Endothelial cell of umbilical vein (primary cell): Measurements from ENCODE around the gene SLC25A24. TPM values are rescaled to one million over a fixed set of nuclear protein-coding genes. Genes with fewer than 3 reads are reported as not detected.
"Not testable (repeated sequence)": the region's sequence is repeated elsewhere in the genome, so short reads cannot be mapped to it uniquely, and the experiment has no call there.

Experiments used
- BruUV-seq: library from RNA; stranded (reverse); fragments of 400-500 nt; replicated peaks from 2 replicates; lab custom pipeline; 2021; lab: Mats Ljungman, UMichigan
- CTCF ChIA-PET: fragments of 300-600, 350-600 bp; sonication (Branson Sonifier 250); formaldehyde crosslinking; loops from one replicate; lab custom pipeline; 2021; ENCODE audit warnings: antibody characterized with exemption, inconsistent platforms; lab: Charles Lee
- POLR2A ChIA-PET: fragments of 300-600, 350-600 bp; sonication (Branson Sonifier 250); formaldehyde crosslinking; loops from one replicate; lab custom pipeline; 2021; ENCODE audit warnings: antibody characterized with exemption, inconsistent platforms; lab: Charles Lee
- DNase-seq: peaks from one replicate; pipeline ENCODE4 v3.0.0-alpha.2; 2011; ENCODE audit warnings: low read depth, low spot score
- FAIRE-seq: peaks from 2 replicates; lab custom pipeline; 2011; peaks lifted over from hg19 to GRCh38; lab: Jason Lieb, UNC
- H2AFZ ChIP-seq: 2 replicates; pipeline ENCODE4 v1.6.0; 2012; ENCODE audit warnings: low read depth, low read length, control low read depth, inconsistent platforms
- H3K27ac ChIP-seq: 2 replicates; pipeline ENCODE4 v1.5.1; 2011; ENCODE audit warnings: low read depth, mild to moderate bottlenecking, control low read depth, low read length, moderate library complexity; ENCODE audit not compliant: insufficient read depth
- H3K27me3 ChIP-seq, 2 experiments: 2 replicates each; pipeline versions ENCODE4 v1.6.0 to v1.6.1; 2011; ENCODE audit warnings: low read length in 2 of 2, mixed read lengths in 1 of 2; ENCODE audit not compliant: control insufficient read depth in 2 of 2, insufficient read depth in 2 of 2
- H3K36me3 ChIP-seq, 2 experiments: 2 replicates in 1 of 2; 3 replicates in 1 of 2; pipeline ENCODE4 v1.5.1; 2011; ENCODE audit warnings: low read length in 2 of 2, mild to moderate bottlenecking in 1 of 2, moderate library complexity in 1 of 2; ENCODE audit not compliant: control insufficient read depth in 2 of 2, insufficient read depth in 2 of 2; ENCODE audit errors: extremely low read depth in 1 of 2
- H3K4me1 ChIP-seq: 3 replicates; pipeline ENCODE4 v1.5.1; 2011; ENCODE audit warnings: mild to moderate bottlenecking, low read length; ENCODE audit not compliant: control insufficient read depth, insufficient read depth; ENCODE audit errors: extremely low read depth
- H3K4me2 ChIP-seq: 2 replicates; pipeline ENCODE4 v1.6.1; 2011; ENCODE audit warnings: low read length, control low read depth, mixed read lengths; ENCODE audit not compliant: insufficient read depth
- H3K4me3 ChIP-seq, 3 experiments: fragments of 200-600 bp in 1 of 3; sonication (generic), shearing (Covaris generic) in 1 of 3; replicated peaks in 1 of 3; 2 replicates each; pipeline ENCODE4 v1.5.1; 2011 to 2016; ENCODE audit warnings: control low read depth in 3 of 3, low read length in 3 of 3, mild to moderate bottlenecking in 2 of 3, inconsistent platforms in 1 of 3, low read depth in 1 of 3, moderate library complexity in 1 of 3; ENCODE audit not compliant: insufficient read depth in 1 of 3
- H3K79me2 ChIP-seq: 2 replicates; pipeline ENCODE4 v1.6.0; 2012; ENCODE audit warnings: low read length, inconsistent platforms; ENCODE audit not compliant: control insufficient read depth, insufficient read depth
- H3K9ac ChIP-seq: replicated peaks from 2 replicates; pipeline ENCODE3; 2011; ENCODE audit warnings: low read length, control low read depth; ENCODE audit not compliant: insufficient read depth; ENCODE audit errors: extremely low read depth
- H3K9me1 ChIP-seq: replicated peaks from 3 replicates; pipeline ENCODE4 v1.6.0; 2011; ENCODE audit warnings: mild to moderate bottlenecking, low read length; ENCODE audit not compliant: control insufficient read depth, insufficient read depth; ENCODE audit errors: extremely low read depth
- H3K9me3 ChIP-seq: replicated peaks from 2 replicates; pipeline ENCODE4 v1.5.1; 2012; ENCODE audit warnings: low read length, inconsistent platforms; ENCODE audit not compliant: control insufficient read depth, insufficient read depth
- H4K20me1 ChIP-seq: replicated peaks from 2 replicates; pipeline ENCODE3; 2011; ENCODE audit warnings: mild to moderate bottlenecking, low read length; ENCODE audit not compliant: control insufficient read depth, insufficient read depth; ENCODE audit errors: extremely low read depth
- FOS ChIP-seq: IDR thresholded peaks from 2 replicates; pipeline ENCODE4 v1.6.1; 2011; ENCODE audit warnings: mild to moderate bottlenecking, low read length, moderate library complexity, borderline replicate concordance; ENCODE audit not compliant: insufficient read depth
- dilution Hi-C: fragments of 300-500 bp; cut with MboI; formaldehyde crosslinking; loops from one replicate; pipeline ENCODE4 v1.15.0; 2019; ENCODE audit warnings: low sequenced_read_pairs; ENCODE audit not compliant: extremely low pct_ligation_motif_present
- intact Hi-C: fragments of 100-400 bp; cut with micrococcal nuclease; formaldehyde crosslinking; loops from one replicate; pipeline ENCODE4 v1.10.0; 2022
- polyA plus RNA-seq, 4 experiments: library from polyadenylated mRNA; depleted of rRNA in 3 of 4; stranded (reverse) in 3 of 4; unstranded in 1 of 4; fragments of >200 nt; gene quantifications; 2 replicates each; pipeline versions ENCODE4 v1.2.1 to v1.2.3, GENCODE V29; 2011 to 2012; ENCODE audit warnings: missing spikeins in 1 of 4
- total RNA-seq: library from RNA; stranded (reverse); gene quantifications from 2 replicates; pipeline ENCODE4 v1.2.3, GENCODE V29; 2021

Gene SLC25A24
- total and polyA plus RNA-seq, 2 donors (not counting 3 experiments of a cell fraction or from before 2014, with no cell fraction given), result 16.9 to 45.8 TPM

- BruUV-seq, H4K20me1 ChIP-seq, POLR2A ChIA-PET, CTCF ChIA-PET, H3K79me2 ChIP-seq, H3K4me1 ChIP-seq, H3K4me3 ChIP-seq, H3K36me3 ChIP-seq, dilution Hi-C loops, H3K9me3 ChIP-seq, H3K4me2 ChIP-seq, intact Hi-C loops, H3K9me1 ChIP-seq, H3K27ac ChIP-seq, H3K27me3 ChIP-seq, DNase-seq, H3K9ac ChIP-seq, H2AFZ ChIP-seq: not testable (repeated sequence)
- peak; percentile 10 for TF ChIP-seq FOS
- peak; percentile 49 for FAIRE-seq
These were observed 16.9 kb upstream of the SLC25A24 start for GRCh38 chr1:108217007-108217406.

- intact Hi-C loops, H3K27ac ChIP-seq, H3K4me3 ChIP-seq, H3K79me2 ChIP-seq, POLR2A ChIA-PET, H3K4me2 ChIP-seq, H4K20me1 ChIP-seq, H3K9me3 ChIP-seq, H2AFZ ChIP-seq, dilution Hi-C loops, CTCF ChIA-PET, BruUV-seq, FAIRE-seq, H3K9me1 ChIP-seq, DNase-seq, H3K36me3 ChIP-seq, H3K4me1 ChIP-seq, H3K9ac ChIP-seq, H3K27me3 ChIP-seq: not testable (repeated sequence)
These were observed 16.1 kb upstream of the SLC25A24 start for GRCh38 chr1:108216028-108216890.
